GM18498 (cell line): ENCODE data around the gene LONP2.
"Not testable (repeated sequence)": the region's sequence is repeated elsewhere in the genome, so short reads cannot be mapped to it uniquely, and the experiment has no call there.

Experiments used
- ATAC-seq: cut with Tn5 transposase; IDR thresholded peaks from one replicate; pipeline ENCODE4 v1.9.1; 2021; ENCODE audit warnings: mild to moderate bottlenecking, moderate library complexity; ENCODE audit not compliant: unreplicated experiment

The LONP2 gene

DNA sequence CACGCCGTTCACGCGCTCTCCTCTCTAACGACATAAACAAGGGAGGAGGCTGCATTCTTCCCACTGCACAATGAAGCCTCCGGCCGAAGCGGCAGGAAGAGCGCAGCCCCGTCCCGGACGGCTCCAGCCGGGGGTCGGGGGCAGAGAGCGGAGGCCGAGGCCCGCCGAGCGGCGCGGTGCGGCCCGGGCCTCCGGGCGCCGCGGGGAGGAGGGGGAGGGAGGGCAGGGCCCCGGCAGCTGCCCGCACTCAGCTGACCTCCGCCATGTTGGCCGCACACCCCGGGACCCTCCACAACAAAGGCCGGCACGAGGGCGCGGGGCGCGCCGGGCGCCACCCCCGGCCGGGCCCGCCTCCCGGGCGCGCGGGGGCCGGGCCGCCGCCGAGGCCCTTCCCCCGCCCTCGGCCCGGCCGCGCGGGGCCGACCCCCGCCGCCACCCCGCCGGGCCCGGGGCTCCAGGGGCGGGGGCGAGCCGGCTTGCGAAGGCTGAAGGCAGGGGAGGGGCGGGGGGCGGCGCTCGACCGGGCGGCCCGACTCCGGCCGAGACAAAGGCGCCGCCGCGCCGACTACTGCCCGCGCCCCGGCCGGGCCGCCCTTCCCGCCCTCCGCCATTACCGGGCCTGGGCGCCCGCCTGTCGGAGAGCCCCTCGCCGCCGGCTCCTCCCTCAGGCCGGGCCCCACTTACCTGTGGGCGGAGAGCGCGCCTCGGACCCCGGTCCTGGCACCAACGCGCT, 140.6 kb downstream of the LONP2 start:
- ATAC-seq: peak; percentile 63

DNA sequence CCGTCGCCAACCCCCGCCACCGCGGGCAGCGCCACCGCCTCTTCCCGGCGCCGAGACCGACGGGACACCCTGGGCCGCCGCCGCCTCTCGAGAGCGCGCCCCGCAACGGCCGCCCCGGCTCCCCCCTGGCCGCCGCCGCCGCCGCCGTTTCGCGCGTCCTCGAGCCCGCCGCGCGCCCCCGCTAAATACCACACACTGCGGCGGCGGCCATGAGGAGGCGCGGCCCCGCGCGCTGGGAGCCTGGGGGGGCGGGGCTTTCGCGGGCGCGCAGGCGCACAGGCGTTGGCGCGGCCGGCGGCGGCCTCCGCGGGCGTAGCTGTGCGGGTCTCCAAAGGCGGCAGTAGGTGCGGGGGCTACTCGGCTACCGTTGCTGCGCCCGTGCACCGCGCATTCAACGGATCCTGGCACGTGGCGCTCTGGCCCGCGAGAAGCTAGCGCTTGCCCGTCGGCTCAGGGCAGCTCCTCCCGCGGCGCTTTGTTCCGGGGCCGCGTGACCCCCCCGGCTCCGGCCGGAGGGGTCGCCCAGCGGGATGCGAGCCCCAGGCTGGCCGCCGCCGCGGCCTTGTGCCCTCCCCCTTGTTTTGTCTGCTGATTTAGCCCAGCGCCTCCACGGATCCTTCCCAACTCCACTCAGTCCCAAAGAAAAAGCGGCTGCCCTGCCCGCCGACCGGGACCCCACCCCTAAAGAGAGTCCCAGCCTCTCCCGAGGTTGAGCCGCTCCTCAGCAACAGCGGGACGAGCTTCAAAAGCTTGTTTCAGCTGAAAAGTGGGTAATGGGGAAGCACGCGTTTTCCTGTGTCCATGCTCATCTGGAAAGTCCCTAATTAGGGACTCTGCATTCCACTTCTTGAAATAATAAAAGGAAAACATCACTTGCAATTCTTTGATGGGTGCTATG, 141.4 kb downstream of the LONP2 start, which contains the start of gene SIAH1:
Gene SIAH1, minus strand, starts transcription at position 161 of the 898 bp plus-strand sequence. CDS start 22,985 bp downstream, outside the sequence.
- ATAC-seq: peak; percentile 71

GRCh38 chr16:48386559-48387312, 142.6 kb downstream of the LONP2 start:
- no peak for ATAC-seq

- ATAC-seq: no peak
These were observed 148.3 kb downstream of the LONP2 start for GRCh38 chr16:48392407-48392806.

DNA sequence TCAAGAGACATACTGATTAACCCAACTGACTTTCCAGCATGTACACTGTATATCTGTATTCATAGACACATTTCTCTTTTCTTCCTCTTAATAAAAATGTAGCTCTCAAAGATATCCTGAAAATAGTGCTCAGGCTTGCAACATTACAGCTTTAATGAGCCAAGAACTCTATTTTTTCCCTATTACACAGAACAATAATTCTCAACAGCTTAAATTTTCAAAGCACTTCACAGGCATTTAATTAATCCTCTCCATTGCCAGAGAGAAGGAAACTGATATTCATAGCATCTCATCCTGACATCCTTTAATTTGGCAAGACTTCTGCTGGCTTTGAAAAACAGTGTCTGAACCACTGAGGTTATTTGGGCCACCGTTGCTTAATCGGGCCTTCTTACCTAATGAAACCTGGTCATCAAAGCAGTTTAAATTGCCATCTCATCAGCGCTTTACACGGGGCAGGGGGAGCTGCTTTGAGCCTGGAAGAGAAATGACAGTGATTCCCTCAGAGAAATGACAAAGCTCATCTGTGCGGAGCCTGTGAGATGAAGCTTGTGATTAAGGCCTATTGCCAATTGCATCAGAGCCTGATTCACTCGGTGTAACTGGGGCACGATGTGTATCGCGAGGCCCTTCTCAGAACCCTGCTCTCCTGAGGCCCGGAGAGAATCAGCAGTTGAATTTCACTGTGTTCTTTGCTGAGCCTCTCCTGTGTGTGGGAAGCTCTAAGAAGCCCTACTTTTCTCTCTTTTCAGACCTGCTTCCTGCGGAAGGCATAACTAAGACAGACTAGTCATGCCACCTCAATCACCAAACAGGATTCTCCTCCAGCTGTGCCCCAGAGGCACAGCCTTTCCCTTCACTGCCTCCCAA, 149.6 kb downstream of the LONP2 start:
- no peak for ATAC-seq

DNA sequence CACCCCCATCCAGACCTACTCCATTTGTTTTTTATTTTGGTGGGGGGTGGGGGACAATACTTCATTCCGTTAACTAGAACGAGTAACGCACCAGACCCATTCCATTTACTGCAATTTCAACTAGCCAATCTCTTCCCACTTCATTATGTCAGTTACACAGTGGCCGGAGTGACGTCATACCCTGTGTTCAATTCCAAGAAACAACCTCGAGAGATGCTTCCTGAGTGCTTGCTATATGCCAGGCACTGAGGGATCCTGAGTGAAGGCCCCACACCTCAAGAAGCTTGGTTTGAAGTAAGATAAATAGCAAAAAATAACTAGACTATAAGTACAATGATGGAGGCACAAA, 150.2 kb downstream of the LONP2 start:
- no peak for ATAC-seq

DNA sequence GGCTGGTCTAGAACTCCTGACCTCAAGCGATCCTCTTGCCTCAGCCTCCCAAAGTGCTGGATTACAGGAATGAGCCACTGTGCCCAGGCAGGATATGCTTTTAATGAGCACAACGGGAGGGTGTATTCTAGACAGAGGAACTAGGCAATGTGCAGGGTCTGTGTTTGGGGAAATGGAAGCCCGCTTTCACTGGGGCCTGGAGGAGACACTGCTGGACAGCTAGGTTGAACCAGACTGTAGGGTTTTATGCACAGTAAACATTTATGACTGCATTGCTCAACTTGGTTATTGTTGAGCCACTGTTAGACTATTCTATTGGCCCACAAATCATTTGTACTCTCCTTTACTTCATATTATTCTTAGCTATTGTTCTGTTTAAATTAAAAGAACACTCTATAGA, 151.3 kb downstream of the LONP2 start:
- ATAC-seq: no peak

- ATAC-seq: not testable (repeated sequence)
These were observed 158.4 kb downstream of the LONP2 start for GRCh38 chr16:48402547-48402946.

DNA sequence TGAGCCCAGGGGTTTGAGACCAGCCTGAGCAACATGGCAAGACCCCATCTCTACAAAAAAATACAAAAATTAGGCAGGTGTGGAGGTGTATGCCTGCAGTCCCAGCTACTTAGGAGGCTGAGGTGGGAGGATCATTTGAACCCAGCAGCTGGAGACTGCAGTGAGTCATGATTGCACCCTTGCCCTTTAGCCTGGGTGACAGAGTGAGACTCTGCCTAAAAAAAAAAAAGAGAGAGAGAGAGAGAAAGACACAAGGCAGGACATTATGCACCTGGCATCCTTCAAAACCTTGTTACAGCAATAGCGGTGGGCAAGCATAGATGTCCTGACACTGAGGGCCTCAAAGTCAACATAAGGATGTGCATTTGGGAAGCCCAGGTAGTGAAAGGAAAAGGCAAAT, 161.1 kb downstream of the LONP2 start:
- ATAC-seq: no peak

DNA sequence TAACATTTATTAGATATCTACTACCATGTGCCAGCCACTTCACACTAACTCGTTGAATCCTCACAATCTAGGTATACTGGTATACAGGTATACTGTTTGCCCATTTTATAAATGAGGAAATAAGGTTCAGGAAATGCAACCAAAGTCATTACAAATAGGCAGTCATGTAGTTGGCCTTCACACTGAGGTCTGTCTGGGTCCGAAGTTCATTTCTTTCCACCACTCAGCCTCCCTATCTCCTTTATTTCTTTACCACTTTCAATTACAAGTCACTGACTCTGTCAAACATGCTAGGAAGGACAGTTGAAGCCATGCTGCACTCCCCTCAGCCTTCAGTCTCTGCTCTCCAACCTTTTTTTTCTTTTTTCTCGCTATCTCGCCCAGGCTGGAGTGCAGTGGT, 161.8 kb downstream of the LONP2 start:
- ATAC-seq: no peak
